Omental fat pad (tissue), 4 donors: ENCODE measurements around the gene GLDC. TPM values are rescaled to one million over a fixed set of nuclear protein-coding genes. Genes with fewer than 3 reads are reported as not detected.

Experiments
- ATAC-seq: fragments of 150-250 bp; one replicate; pipeline ENCODE4 v1.9.1; 2016; ENCODE audit warnings: mild to moderate bottlenecking, moderate library complexity; ENCODE audit not compliant: low FRiP score
- DNase-seq: peaks from one replicate; pipeline ENCODE4 v3.0.0-alpha.2; 2019; ENCODE audit warnings: low spot score
- CTCF ChIP-seq, 3 donors: fragments of 450-650 bp; IDR thresholded peaks; one replicate each; pipeline ENCODE4 v1.5.1; 2016 to 2017; ENCODE audit warnings: antibody characterized with exemption in 3 of 3, mild to moderate bottlenecking in 3 of 3, moderate library complexity in 2 of 3
- total RNA-seq, 4 donors: library from RNA; depleted of rRNA; stranded (reverse); fragments of >200 nt; gene quantifications; one replicate each; pipeline ENCODE4 v1.1.0, GENCODE V29; 2016

The GLDC gene
- total RNA-seq, 4 donors from 2014 or later: 0.13 to 1.7 (median 0.46) TPM; not detected in 1

GRCh38 chr9:6644346-6645104, 1.0 kb downstream of the GLDC start:
- no peak for TF ChIP-seq CTCF (IDR thresholded peaks at IDR 0.05)
- no peak for ATAC-seq

GRCh38 chr9:6641961-6642360, 3.6 kb downstream of the GLDC start:
- DNase-seq: no peak
- ATAC-seq: no peak
- no peak for TF ChIP-seq CTCF (IDR thresholded peaks at IDR 0.05)

More at GRCh38 chr9:6644346-6645104, 1.0 kb downstream of the GLDC start:
- no peak for DNase-seq

GRCh38 chr9:6641561-6641960, 4.0 kb downstream of the GLDC start:
- DNase-seq: no peak
- TF ChIP-seq CTCF (IDR thresholded peaks at IDR 0.05): no peak
- ATAC-seq: no peak

- no peak for ATAC-seq
These were observed 4.5 kb downstream of the GLDC start for GRCh38 chr9:6641056-6641455.

GRCh38 chr9:6640268-6641051, 5.1 kb downstream of the GLDC start:
- no peak for TF ChIP-seq CTCF (IDR thresholded peaks at IDR 0.05)
- ATAC-seq: no peak
- no peak for DNase-seq

More at GRCh38 chr9:6641056-6641455, 4.5 kb downstream of the GLDC start:
- DNase-seq: no peak
- no peak for TF ChIP-seq CTCF (IDR thresholded peaks at IDR 0.05)

GRCh38 chr9:6639622-6640021, 5.9 kb downstream of the GLDC start:
- ATAC-seq (no peak), DNase-seq (no peak)
- no peak for TF ChIP-seq CTCF (IDR thresholded peaks at IDR 0.05)
